WTC11 (cell line): ENCODE measurements around the gene APOLD1.

Experiments
- ELF4 ChIP-seq: sonication (generic); formaldehyde crosslinking; IDR thresholded peaks from 2 replicates; pipeline ENCODE4 v1.8.1; 2022; ENCODE audit warnings: low read depth, mild to moderate bottlenecking, moderate library complexity, missing genetic modification reagents
- JUN ChIP-seq: sonication (generic); formaldehyde crosslinking; IDR thresholded peaks from 2 replicates; pipeline ENCODE4 v1.8.0; 2023; ENCODE audit warnings: mild to moderate bottlenecking, missing genetic modification reagents
- OVOL2 ChIP-seq: fragments of 250-450 bp; sonication (Bioruptor Pico); IDR thresholded peaks from 2 replicates; pipeline ENCODE4 v1.9.0; 2021; ENCODE audit warnings: mild to moderate bottlenecking, borderline replicate concordance
- SMAD4 ChIP-seq: sonication (generic); formaldehyde crosslinking; IDR thresholded peaks from 2 replicates; pipeline ENCODE4 v1.8.0; 2022; ENCODE audit warnings: mild to moderate bottlenecking, missing genetic modification reagents
- TF ChIP-seq, protein P1 (sequence below): sonication (generic); formaldehyde crosslinking; IDR thresholded peaks from 2 replicates; pipeline ENCODE4 v1.8.1; 2022; ENCODE audit warnings: mild to moderate bottlenecking, moderate library complexity, missing genetic modification reagents
- TF ChIP-seq, protein P2 (sequence below): fragments of 200-600 bp; IDR thresholded peaks from 2 replicates; pipeline ENCODE4 v1.8.0; 2022; ENCODE audit warnings: antibody characterized with exemption
- TF ChIP-seq, protein P3 (sequence below): fragments of 250-450 bp; sonication (Bioruptor Pico); IDR thresholded peaks from 2 replicates; pipeline ENCODE4 v1.9.0; 2021; ENCODE audit warnings: mild to moderate bottlenecking

DNA sequence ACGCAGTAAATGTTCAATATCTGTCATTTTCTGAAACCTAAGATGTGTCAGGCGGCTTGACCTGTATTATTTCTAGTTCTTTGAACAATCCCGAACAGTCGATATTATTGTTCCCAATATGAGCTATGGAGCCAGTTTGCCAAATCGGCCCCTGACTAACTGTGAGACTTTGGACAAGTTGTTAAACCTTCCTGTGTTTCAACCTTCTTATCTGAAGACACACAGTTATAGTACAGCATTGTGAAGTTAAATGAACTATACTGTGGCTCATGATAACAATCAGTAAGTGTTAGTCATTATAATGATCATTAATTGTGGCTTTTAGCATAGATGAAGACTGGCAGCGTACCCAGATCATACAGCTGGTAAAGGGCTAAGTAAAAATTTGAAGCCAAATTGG is 51.1 kb downstream of the APOLD1 start:
- TF ChIP-seq SMAD4 (CRISPR knock-in tag) (no peak), JUN (CRISPR knock-in tag) (no peak), ELF4 (CRISPR knock-in tag) (no peak), OVOL2 (CRISPR knock-in tag) (no peak)
- TF ChIP-seq, protein P1, sequence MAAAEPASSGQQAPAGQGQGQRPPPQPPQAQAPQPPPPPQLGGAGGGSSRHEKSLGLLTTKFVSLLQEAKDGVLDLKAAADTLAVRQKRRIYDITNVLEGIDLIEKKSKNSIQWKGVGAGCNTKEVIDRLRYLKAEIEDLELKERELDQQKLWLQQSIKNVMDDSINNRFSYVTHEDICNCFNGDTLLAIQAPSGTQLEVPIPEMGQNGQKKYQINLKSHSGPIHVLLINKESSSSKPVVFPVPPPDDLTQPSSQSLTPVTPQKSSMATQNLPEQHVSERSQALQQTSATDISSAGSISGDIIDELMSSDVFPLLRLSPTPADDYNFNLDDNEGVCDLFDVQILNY (CRISPR knock-in tag) = no peak
- TF ChIP-seq, protein P2, sequence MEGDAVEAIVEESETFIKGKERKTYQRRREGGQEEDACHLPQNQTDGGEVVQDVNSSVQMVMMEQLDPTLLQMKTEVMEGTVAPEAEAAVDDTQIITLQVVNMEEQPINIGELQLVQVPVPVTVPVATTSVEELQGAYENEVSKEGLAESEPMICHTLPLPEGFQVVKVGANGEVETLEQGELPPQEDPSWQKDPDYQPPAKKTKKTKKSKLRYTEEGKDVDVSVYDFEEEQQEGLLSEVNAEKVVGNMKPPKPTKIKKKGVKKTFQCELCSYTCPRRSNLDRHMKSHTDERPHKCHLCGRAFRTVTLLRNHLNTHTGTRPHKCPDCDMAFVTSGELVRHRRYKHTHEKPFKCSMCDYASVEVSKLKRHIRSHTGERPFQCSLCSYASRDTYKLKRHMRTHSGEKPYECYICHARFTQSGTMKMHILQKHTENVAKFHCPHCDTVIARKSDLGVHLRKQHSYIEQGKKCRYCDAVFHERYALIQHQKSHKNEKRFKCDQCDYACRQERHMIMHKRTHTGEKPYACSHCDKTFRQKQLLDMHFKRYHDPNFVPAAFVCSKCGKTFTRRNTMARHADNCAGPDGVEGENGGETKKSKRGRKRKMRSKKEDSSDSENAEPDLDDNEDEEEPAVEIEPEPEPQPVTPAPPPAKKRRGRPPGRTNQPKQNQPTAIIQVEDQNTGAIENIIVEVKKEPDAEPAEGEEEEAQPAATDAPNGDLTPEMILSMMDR = no peak; the same call in 1 of the 2 replicates
- TF ChIP-seq, protein P3, sequence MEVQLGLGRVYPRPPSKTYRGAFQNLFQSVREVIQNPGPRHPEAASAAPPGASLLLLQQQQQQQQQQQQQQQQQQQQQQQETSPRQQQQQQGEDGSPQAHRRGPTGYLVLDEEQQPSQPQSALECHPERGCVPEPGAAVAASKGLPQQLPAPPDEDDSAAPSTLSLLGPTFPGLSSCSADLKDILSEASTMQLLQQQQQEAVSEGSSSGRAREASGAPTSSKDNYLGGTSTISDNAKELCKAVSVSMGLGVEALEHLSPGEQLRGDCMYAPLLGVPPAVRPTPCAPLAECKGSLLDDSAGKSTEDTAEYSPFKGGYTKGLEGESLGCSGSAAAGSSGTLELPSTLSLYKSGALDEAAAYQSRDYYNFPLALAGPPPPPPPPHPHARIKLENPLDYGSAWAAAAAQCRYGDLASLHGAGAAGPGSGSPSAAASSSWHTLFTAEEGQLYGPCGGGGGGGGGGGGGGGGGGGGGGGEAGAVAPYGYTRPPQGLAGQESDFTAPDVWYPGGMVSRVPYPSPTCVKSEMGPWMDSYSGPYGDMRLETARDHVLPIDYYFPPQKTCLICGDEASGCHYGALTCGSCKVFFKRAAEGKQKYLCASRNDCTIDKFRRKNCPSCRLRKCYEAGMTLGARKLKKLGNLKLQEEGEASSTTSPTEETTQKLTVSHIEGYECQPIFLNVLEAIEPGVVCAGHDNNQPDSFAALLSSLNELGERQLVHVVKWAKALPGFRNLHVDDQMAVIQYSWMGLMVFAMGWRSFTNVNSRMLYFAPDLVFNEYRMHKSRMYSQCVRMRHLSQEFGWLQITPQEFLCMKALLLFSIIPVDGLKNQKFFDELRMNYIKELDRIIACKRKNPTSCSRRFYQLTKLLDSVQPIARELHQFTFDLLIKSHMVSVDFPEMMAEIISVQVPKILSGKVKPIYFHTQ (CRISPR knock-in tag) = no peak
